ENCODE results near the gene FAM228B.
"Not testable (repeated sequence)": the region's sequence is repeated elsewhere in the genome, so short reads cannot be mapped to it uniquely, and the experiment has no call there.

DNA sequence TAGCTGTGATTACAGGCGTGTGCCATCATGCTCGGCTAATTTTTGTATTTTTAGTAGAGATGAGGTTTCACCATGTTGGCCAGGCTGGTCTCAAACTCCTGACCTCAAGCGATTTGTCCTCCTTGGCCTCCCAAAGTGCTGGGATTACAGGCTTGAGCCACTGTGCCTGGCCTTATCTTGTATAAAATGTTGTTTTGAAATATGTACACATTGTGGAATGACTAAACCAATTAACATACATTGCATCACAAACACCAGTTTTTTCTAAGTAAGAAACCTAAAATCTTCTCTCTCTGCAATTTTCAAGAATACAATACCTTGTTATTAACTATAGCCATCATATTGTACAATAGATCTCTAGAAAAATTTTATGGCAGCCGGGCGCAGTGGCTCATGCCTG, 17.0 kb downstream of the FAM228B start:
- TF ChIP-seq CTCF (conservative IDR thresholded peaks at IDR 0.05); EZH2 (IDR thresholded peaks at IDR 0.05; ENCODE audit: low read depth): not testable (repeated sequence)

All from PC-9 (cell line).